ENCODE measurements around the gene RALGPS1.

Gene RALGPS1

DNA sequence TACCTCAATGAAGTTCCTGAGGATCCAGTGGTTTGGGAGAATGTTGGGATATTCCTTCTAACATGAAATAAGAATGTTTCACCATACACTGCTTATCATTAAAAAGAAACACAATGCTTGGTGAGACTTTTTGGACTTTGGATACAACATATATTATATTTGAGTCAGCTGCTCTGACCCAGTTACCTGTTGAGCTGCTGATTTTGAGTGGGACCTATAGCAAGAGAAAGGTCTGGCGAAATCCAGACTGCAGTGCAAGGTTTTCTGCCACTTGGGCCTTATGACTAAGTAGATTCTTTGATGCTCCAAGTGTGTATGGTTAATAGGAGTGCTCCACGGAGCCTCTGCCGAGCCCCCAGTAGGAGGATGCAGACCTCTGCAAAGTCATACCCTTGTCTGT, 10.0 kb upstream of the RALGPS1 start:
- no peak for DNase-seq (ENCODE audit: low read depth in 2 of 3, low spot score in 1 of 3)

DNA sequence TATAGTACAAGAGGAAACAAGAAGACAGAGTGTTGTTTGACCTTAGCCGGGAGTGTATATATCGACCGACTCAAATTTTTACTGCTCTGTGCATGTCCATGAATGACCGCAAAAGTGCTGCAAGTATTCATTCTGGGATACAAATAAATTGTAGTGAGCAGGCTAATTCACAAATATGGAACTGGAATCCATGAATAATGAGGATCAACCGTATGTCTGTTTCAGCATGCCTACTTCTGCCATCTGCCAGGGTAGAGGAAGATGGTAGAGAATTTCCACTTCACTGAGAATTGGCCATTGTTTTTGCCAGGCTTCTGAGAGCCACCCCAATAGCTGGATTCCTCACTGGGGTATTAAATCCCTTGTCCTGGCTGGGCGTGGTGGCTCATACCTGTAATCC, 8.5 kb upstream of the RALGPS1 start:
- no peak for DNase-seq (ENCODE audit: low read depth in 2 of 3, low spot score in 1 of 3)

GRCh38 chr9:126907058-126907457, 7.5 kb upstream of the RALGPS1 start:
- DNase-seq (ENCODE audit: low read depth in 2 of 3, low spot score in 1 of 3): no peak

- no peak for DNase-seq (ENCODE audit: low read depth in 2 of 3, low spot score in 1 of 3)
These were observed 767 bp downstream of the RALGPS1 start for GRCh38 chr9:126915281-126915816.

DNA sequence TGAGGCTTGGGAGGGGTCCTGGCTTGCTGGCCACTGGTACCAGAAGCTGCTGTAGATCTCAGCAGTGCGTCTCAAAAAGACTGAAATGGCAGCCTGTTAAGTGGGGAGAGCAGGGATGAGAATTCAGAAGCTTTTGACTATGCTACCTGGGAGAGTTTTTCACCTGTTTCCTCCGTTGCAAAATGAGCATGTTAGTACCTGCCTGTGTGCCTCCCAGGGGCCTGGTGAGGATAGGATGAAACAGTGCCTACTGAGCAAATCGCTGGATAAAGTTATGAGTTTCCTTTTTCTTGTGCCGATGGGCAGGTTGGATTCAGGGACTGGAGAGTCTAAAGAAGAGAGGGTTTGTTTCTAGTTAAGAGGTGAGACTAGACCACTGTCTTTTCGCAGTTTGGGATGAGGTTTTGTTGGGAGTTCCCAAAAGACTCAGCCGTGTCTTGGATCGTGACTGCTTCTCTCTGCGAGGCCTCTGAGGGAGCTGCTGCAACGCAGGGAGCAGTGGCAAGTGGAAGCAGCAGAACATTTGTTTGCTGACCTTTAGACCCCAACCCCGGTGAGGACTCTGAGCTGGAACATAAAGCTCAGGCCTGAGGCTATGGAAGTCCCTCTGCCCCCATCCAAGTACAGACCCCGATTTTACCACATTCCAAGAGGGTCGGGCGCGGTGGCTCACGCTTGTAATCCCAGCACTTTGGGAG, 1.4 kb downstream of the RALGPS1 start:
- DNase-seq (ENCODE audit: low read depth in 2 of 3, low spot score in 1 of 3): no peak

- DNase-seq (ENCODE audit: low read depth in 2 of 3, low spot score in 1 of 3): no peak
These were observed 2.3 kb downstream of the RALGPS1 start for GRCh38 chr9:126916909-126917308.

DNA sequence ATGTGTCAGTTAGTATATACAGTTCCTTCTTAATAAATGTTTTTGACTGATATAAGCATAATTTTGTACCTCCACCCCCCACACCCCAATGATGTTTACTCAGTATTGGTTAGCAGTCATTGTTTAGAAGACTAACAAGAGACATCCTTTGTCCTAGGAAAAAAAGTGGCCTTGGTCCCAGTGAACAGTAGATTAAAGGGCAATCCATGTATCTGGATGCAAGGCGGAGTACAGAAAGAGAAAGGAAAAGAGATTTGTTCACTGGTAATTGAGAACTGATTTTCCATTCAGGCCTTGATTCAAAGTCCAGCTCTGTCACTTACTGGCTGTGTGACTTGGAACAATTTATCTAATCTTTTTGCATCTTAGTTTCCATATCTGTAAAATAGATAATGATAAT, 4.6 kb downstream of the RALGPS1 start:
- no peak for DNase-seq (ENCODE audit: low read depth in 2 of 3, low spot score in 1 of 3)

- DNase-seq (ENCODE audit: low read depth in 2 of 3, low spot score in 1 of 3): no peak
These were observed 11.3 kb downstream of the RALGPS1 start for GRCh38 chr9:126925876-126926275.

DNA sequence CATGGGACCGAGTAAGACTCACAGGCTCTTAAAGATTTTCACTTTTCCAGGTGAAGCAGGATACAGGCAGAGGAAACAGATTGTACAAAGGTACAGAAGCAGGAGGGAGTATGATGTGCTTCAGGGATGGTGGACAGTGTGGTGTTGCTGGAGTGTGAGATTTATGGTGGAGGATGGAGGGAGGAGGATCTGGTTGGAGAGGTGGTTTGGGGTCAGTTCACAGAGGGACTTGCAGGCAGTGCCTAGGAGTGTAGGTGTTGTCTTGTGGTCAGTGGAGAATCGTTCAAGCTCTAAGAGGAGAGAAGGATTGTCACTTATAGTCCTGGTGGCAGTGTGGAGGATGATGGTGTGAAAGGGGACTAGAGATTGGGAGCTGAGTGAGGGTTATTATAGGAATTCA, 11.8 kb downstream of the RALGPS1 start:
- DNase-seq (ENCODE audit: low read depth in 2 of 3, low spot score in 1 of 3): no peak

- no peak for DNase-seq (ENCODE audit: low read depth in 2 of 3, low spot score in 1 of 3)
These were observed 12.8 kb downstream of the RALGPS1 start for GRCh38 chr9:126927419-126927818.

GRCh38 chr9:126932871-126933321, 18.3 kb downstream of the RALGPS1 start:
- DNase-seq (ENCODE audit: low read depth in 2 of 3, low spot score in 1 of 3): no peak

DNA sequence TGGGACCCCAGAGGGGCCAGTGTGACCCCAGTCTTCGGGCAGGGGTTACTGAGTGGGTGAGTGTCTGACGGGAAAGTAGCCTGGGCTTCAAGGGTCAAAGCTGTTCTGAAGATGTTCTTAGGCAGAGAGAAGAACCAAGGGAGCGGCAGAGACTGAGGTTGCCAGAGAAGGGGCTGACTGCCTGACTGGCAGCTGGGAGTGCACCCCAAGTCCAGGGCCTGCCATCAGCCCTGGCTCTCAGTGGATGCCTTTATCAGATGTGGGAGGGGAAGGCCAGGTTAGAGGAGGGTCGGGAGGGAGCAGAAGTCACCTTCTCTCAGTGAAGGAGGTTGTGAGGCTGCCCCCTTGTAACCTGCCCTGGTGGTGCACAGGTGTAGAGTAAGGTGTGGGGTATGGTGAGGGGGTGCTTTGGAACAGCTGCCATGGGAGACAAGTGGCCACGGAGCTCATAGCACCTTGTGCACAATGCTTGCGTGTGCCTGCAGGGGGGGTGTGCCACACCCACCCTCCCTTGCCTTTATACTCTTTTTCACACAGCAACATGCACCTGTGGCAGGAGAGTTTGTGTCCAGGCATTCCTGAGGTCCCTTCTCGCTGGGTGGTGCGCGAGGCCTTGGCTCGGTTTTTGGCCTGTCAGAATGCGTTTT, 18.9 kb downstream of the RALGPS1 start:
- no peak for DNase-seq (ENCODE audit: low read depth in 2 of 3, low spot score in 1 of 3)

DNA sequence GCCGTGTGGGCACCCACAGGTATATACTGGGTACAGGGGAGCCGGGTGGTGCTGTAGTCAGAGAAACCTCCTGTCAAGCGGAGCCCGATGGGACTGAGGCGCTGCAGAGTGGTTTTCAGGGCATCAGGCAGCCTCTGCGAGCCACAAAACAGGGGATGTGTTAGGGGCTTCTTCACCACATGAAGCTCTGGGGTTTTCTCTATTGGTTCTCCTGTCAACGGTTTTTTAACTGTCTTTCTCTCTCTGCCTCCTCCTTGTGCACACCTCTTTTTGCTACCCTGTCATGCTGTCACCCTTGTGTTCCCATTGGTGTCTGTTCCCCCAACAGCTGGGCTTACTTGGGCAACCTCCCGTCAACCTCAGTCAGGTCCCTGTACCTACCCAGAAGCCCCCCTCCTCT, 19.9 kb downstream of the RALGPS1 start:
- no peak for DNase-seq (ENCODE audit: low read depth in 2 of 3, low spot score in 1 of 3)

DNA sequence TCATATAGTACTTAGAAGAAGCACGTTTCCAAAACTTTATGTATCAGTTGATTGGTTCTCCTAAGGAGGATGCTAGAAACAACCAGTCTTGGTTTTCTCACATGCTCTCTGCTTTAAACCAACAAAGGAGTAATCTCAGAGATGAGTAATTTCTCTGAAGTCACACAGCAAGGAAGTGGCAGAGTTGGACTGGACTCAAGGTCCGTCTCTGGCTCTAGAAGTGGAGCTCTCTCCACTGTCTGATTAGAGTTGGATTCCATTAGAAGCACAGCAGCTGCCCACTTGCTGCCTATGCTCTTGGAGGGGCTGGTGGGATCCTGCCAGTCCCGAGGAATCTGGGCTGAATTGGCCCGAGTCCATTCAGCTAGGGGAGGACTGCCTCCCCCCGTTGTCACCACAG, 21.0 kb downstream of the RALGPS1 start:
- no peak for DNase-seq (ENCODE audit: low read depth in 2 of 3, low spot score in 1 of 3)

DNA sequence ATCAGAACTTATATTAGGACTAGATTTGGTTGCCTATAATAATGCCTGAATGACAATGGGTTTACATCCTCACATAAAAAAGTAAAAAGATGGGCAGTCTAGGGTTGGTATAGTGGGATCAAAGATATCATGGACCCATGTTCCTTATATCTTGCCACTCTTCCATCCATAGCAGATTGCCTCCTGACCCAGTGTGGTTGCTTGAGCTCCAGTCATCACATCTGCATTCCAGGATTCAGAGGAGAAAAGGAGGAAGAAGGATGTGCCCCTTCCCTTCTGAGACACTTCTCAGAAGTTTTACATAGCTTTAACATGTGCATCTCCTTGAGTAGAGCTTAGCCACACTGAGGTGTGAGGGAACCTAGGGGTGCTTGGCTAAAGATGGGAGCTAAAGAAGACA, 22.9 kb downstream of the RALGPS1 start:
- no peak for DNase-seq (ENCODE audit: low read depth in 2 of 3, low spot score in 1 of 3)

DNA sequence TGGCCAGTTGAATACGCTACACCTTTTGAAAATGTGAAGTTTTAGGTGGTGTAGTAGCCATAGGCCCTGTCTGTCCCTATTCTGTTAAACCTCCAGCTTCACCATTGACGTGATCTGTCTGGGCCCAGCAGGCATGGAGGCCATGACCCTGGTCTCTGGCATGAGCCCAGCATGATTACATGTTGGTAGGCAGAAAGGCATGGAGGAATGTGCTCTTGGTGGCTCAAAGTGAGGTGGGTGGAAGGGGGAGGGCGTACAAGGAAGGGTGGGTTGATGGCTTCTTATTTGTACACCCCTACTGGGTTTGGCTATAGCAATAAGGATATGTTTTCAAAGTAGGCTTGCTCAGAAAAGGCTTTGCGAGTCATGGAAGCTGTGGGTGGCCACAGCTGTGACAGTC, 23.7 kb downstream of the RALGPS1 start:
- no peak for DNase-seq (ENCODE audit: low read depth in 2 of 3, low spot score in 1 of 3)

DNA sequence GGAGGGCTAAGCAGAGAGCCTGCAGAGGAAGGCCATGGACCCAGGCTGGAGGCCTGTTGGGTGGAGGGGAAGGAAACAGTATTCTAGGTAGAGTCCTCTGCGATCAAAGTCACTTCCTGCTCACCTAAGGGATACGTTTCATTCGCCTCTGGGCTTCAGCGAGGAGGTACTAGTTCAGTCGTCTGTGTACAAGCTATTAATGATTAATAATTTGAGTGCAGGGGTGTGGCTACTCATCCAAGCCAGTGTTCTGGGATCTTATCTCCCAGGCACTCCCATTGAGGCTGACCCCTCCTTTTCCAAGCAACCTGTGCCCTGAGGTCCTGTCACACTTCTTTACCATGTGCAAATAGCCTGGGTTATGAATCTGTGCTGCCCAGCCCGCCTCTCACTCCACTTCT, 25.2 kb downstream of the RALGPS1 start:
- no peak for DNase-seq (ENCODE audit: low read depth in 2 of 3, low spot score in 1 of 3)

DNA sequence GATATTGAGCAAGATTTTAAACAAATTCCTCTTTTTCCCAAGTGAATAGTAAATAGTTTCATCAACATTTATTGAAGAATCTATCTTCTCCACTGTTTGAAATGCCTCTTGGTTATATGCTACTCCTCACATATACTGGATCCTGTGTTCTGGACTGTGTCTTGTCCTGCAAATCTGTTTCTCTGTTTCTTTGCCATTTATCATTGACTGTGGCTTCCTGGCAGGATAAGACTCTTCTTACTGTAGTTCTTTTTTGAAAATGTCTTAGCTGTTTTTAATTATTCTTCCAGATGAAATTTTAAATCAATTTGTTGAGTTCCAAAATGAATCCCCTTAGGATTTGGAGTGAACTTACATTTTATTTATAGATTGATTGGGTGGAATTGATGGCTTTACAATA, 27.8 kb downstream of the RALGPS1 start:
- DNase-seq (ENCODE audit: low read depth in 2 of 3, low spot score in 1 of 3): no peak

GRCh38 chr9:126945682-126946081, 31.1 kb downstream of the RALGPS1 start:
- no peak for DNase-seq (ENCODE audit: low read depth in 2 of 3, low spot score in 1 of 3)

DNA sequence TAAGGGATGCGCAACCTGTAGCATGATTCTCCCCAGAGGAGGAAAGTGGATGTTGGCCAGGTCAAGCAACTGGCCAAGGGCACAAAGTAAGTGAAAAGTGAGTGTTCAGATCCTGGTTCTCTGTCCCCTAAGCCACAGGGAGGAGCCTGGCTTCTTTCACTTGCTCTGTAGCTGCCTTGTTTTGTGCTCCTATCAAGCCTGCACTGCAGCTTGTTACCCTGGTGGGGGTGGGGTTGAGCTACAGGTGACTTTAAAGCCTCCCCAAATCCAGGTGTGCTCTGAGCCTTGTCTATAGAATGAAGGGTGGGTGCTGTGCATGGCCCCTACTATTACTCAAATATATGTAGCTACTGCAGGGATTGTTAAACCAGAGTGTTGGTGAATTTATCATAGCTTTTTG, 32.9 kb downstream of the RALGPS1 start:
- no peak for DNase-seq (ENCODE audit: low read depth in 2 of 3, low spot score in 1 of 3)

GRCh38 chr9:126952205-126952977, 37.8 kb downstream of the RALGPS1 start:
- no peak for DNase-seq (ENCODE audit: low read depth in 2 of 3, low spot score in 1 of 3)

Measured in stimulated activated CD4-positive, alpha-beta T cell treated with anti-CD3 and anti-CD28 coated beads, Interleukin-12 subunit alpha, Interleukin-12 subunit beta, amount 100 ng/mL, for 48 hours (primary cell).